Germinal center (tissue), 1 donor: Measurements from ENCODE around the gene TXNDC12.
A peak's percentile ranks its signal among the peaks of the same experiment; 100 is the strongest.
"Not testable (repeated sequence)": the region's sequence is repeated elsewhere in the genome, so short reads cannot be mapped to it uniquely, and the experiment has no call there.

Experiments
- DNase-seq: peaks from one replicate; pipeline ENCODE4 v3.0.0; 2012; ENCODE audit warnings: mixed read lengths, low spot score

TXNDC12 gene

GRCh38 chr1:52055066-52055865 is at the start of gene TXNDC12:
TSS of gene TXNDC12 (minus strand) at chr1:52055191. CDS start at chr1:52055096, 95 bp downstream.
- peak; percentile 77 for DNase-seq

GRCh38 chr1:52102336-52103013 is 47.5 kb upstream of the TXNDC12 start:
- no peak for DNase-seq

- no peak for DNase-seq
Measured at GRCh38 chr1:52098139-52098871, 43.3 kb upstream of the TXNDC12 start.

DNA sequence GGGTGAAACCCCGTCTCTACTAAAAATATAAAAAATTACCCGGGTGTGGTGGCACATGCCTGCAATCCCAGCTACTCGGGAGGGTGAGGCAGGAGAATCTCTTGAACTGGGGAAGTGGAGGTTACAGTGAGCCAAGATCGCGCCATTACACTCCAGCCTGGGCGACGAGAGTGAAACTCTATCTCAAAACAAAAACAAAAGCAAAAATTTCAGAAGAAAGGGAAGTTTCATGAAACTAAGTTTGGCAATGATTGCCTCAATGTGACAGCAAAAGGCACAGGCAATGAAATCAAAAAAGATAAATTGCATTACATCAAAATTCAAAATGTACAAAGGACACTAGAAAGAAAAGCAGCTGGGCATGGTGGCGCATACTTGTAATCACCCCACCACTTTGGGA is 41.2 kb upstream of the TXNDC12 start:
- DNase-seq, result no peak

DNA sequence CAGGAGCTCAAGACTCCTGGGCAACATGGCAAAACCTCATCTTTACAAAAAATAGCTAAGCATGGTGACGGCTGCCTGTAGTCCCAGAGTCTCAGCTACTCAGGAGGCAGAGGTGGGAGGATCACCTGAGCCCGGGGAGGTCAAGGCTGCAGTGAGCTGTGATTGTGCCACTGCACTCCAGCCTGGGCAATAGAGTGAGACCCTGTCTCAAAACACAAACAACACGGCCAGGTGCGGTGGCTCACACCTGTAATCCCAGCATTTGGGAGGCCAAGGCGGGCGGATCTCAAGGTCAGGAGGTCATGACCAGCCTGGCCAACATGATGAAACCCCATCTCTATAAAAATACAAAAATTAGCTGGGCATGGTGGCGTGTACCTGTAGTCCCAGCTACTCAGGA is 39.3 kb upstream of the TXNDC12 start:
- DNase-seq, result not testable (repeated sequence)

GRCh38 chr1:52087892-52088291 is 32.9 kb upstream of the TXNDC12 start:
- not testable (repeated sequence) for DNase-seq

GRCh38 chr1:52080014-52080415 is 25.0 kb upstream of the TXNDC12 start:
- no peak for DNase-seq

- DNase-seq, result not testable (repeated sequence)
Measured at GRCh38 chr1:52077277-52077676, 22.3 kb upstream of the TXNDC12 start.

GRCh38 chr1:52072291-52072690 is 17.3 kb upstream of the TXNDC12 start:
- DNase-seq, result no peak

GRCh38 chr1:52070704-52071103 is 15.7 kb upstream of the TXNDC12 start:
- no peak for DNase-seq

DNA sequence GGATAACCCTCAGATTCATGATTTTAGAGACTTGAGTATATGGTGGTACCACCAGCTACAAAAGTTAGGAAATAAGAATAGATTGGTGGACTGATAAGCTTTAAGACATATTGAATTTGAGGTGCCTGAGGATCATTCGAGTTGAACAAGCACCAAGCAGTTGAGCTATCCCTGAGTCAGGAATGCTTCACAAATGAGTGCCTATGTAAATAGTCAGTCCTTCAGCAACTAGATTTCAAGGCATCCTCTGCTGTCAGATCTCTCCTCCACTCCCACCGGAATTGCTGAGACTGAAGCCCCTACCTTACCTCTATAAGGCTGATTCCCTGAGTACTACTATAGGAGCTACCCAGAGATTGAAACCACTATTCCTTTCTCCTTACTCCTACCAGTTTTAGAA is 8.2 kb upstream of the TXNDC12 start:
- DNase-seq, result no peak

DNA sequence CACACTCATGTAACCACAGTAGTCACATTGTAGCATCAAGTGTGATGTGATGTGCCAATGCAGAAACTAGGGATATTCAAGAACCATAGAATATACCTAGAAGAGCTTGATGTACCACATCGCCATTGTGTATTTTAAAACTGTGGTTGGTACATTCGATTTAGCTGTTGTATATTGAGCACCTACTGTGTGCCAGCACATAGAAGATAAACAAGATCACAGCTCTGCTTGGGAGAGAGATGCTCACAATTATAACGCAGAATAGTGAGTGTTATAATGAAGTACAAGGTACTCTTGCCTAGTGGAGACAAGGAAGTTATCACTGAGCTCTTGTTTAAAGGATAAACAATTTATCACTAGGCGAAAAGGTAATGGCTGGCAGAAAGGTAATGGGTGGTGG is 5.8 kb upstream of the TXNDC12 start:
- no peak for DNase-seq

DNA sequence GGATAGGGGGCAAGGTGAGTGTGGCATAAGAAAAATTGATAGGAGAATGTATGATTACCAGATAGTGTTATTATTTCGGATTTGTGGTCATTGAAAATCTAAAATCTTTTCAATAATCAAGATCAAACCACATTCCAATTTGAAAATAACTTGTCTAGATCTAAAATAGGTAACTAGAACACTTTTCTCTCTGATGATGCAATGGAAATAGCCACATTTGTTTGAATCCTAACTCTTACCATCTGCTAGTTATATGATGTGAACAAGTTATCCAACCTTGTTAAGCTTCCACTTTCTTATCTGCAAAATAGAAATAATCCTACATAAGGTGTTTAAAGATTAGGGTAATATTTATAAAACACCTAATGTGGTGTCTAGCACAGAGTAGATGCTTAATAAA is 4.9 kb upstream of the TXNDC12 start:
- no peak for DNase-seq

- no peak for DNase-seq
Measured at GRCh38 chr1:52059321-52059720, 4.3 kb upstream of the TXNDC12 start.

DNA sequence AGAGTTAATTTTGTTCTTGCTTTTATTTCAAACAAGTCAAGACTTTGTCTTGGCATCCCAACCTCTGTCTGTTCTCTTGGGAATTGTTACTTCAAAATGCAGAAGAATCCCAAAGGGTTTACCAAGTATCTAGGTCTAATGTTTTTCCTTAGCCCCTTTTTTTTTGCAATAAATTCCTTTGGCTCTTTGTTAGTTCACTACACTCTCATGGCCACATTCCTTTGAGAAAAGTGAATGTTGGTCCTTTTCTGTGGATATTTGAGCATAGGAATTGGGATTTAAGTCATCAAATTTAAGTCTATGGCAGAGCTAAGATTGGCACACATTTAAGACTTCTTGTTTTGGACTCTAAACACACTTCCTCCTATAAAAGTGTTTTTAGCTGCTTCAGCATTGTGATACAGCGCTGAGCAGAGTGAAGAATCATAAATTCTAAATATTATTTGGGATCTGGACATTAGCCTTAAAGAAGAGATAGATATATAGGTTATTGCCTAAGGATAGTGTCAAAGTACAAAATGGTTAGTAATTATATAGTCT is 3.0 kb upstream of the TXNDC12 start:
- DNase-seq, result no peak

- DNase-seq, result no peak
Measured at GRCh38 chr1:52057255-52057654, 2.3 kb upstream of the TXNDC12 start.

DNA sequence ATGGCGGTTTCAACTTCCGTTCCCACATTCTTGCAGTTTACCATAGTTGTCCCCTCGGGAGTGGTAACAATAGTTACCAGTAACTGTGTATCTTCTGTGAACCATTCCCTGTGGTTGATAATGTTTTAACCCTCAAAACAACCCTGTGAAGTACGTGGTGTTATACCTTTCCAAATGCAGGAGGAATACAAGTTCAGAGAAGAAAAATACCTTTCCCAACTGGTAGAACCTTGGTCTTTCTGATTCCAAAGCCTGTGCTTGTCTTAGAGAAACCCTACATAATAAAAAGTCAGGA is 1.9 kb upstream of the TXNDC12 start:
- no peak for DNase-seq

- peak; percentile 94 for DNase-seq
Measured at GRCh38 chr1:52056163-52056936, 1.4 kb upstream of the TXNDC12 start, which contains the start of gene BTF3L4. TSS of gene BTF3L4 (plus strand) at chr1:52056295. CDS start at chr1:52059848, 3,553 bp downstream.

GRCh38 chr1:52055866-52056162 is 823 bp upstream of the TXNDC12 start:
- no peak for DNase-seq

DNA sequence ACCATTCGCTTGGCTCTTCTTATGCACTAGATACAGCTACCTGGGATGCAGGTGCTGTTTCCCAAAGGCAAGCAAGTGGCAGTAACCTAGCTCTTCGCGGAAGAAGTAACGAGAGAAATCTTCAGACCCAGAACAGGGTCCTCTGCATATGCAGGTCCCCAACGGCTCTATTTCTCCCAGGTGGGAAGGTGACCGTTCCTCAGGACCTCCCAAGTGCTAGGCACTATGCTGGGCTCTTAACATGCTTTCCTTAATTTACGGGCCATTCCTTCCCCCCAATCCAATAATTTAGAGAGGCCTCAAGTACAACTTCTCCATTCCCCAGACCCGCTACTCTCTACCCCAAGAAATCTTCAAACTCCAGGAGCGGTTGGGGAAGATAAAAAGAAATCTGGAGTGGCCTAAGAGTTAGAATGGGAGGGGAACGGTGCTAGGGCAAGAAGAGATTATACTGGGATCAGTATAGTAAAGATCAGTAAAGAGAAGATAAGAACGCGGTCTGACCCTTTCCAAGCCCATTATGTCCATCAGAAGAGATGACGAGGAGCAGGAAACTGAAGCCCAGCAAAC is 410 bp downstream of the TXNDC12 start:
- no peak for DNase-seq

DNA sequence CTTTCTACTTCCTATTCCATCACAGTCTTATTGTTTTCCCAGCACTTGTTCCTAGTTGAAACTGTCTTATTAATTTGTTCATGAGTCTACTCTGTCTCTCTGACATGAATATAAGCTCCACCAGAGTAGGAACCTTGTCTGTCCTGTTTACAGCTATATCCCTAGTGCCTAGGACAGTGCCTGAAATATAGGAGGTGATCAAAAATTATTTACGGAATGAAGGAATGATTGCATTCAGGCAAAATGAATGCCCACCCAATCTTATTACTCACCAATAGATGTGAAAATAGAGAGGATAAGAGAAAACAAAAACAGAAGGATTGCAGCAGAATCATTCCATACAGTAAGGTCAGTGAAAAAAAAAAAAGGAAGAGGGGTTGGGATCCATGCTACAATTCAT is 1.1 kb downstream of the TXNDC12 start:
- DNase-seq, result no peak

- not testable (repeated sequence) for DNase-seq
Measured at GRCh38 chr1:52049337-52049736, 5.7 kb downstream of the TXNDC12 start.
